Measurements from ENCODE around the gene ADPRHL1.
"Not testable (repeated sequence)": the region's sequence is repeated elsewhere in the genome, so short reads cannot be mapped to it uniquely, and the experiment has no call there.

- peak; percentile 13; the same call in 1 of the 2 replicates for TF ChIP-seq CTCF (IDR thresholded peaks at IDR 0.05; ENCODE audit: low read depth, low read length)
- TF ChIP-seq EZH2phosphoT487 (IDR thresholded peaks at IDR 0.05; ENCODE audit: low read depth): not testable (repeated sequence)
Measured at GRCh38 chr13:113450861-113451620, 2.2 kb downstream of the ADPRHL1 start.
